Lower leg skin (tissue), 4 donors: ENCODE data around the gene TBC1D13. TPM values are rescaled to one million over a fixed set of nuclear protein-coding genes. Genes with fewer than 3 reads are reported as not detected.

ENCODE experiments used
- DNase-seq, 2 donors: peaks; one replicate each; pipeline ENCODE4 v3.0.0-alpha.2; 2019; ENCODE audit warnings: low spot score in 2 of 2
- H3K4me3 ChIP-seq: fragments of 200-600 bp; sonication (generic); 2 replicates; pipeline ENCODE4 v1.5.1; 2017; ENCODE audit warnings: mild to moderate bottlenecking, low read depth; ENCODE audit not compliant: poor library complexity, severe bottlenecking
- CTCF ChIP-seq, 3 donors: fragments of 450-650 bp; IDR thresholded peaks; one replicate each; pipeline ENCODE4 v1.5.1; 2016; ENCODE audit warnings: antibody characterized with exemption in 3 of 3, mild to moderate bottlenecking in 3 of 3, moderate library complexity in 2 of 3
- POLR2A ChIP-seq, 2 donors: fragments of 450-650 bp; IDR thresholded peaks; one replicate each; pipeline ENCODE4 v1.6.1; 2016 to 2017; ENCODE audit warnings: antibody characterized with exemption in 2 of 2, mild to moderate bottlenecking in 1 of 2, moderate library complexity in 1 of 2
- WGBS, 2 donors: methylation state at CpG; one replicate each; pipeline ENCODE4 v1.1.5; 2018; 5-methylcytosine and 5-hydroxymethylcytosine counted together
- intact Hi-C: fragments of 100-400 bp; cut with DNase I; formaldehyde crosslinking; loops from one replicate; pipeline ENCODE4 v1.15.0; 2023; ENCODE audit warnings: low total_unique reads
- total RNA-seq, 4 donors: library from RNA; depleted of rRNA; stranded (reverse); fragments of >200 nt; gene quantifications; one replicate each; pipeline ENCODE4 v1.1.0, GENCODE V29; 2016

Gene TBC1D13
- total RNA-seq, 4 donors from 2014 or later: 5.0 to 14.8 (median 12.8) TPM

- no peak overlapping the region for H3K4me3 ChIP-seq
- intact Hi-C loops: no loop called here
- TF ChIP-seq POLR2A (IDR thresholded peaks at IDR 0.05) (no peak), CTCF (IDR thresholded peaks at IDR 0.05) (no peak)
- DNase-seq: no peak
- 96 to 99% methylated on average over 4 of the region's 4 CpGs for WGBS, 2 donors
Observed at GRCh38 chr9:128802482-128802881, 15.4 kb downstream of the TBC1D13 start.

- H3K4me3 ChIP-seq: no peak overlapping the region
- intact Hi-C loops: no loop called here
- DNase-seq: no peak
- TF ChIP-seq CTCF (IDR thresholded peaks at IDR 0.05) (no peak), POLR2A (IDR thresholded peaks at IDR 0.05) (no peak)
- WGBS, 2 donors: 81 to 89% methylated on average over 13 to 14 of the region's 14 CpGs
Observed at GRCh38 chr9:128805661-128806060, 18.6 kb downstream of the TBC1D13 start.

- TF ChIP-seq POLR2A (IDR thresholded peaks at IDR 0.05): no peak
- TF ChIP-seq CTCF (IDR thresholded peaks at IDR 0.05): no peak
- intact Hi-C loops: no loop called here
- no peak for DNase-seq
- WGBS, 2 donors: 83 to 90% methylated on average over 11 to 13 of the region's 14 CpGs
- no peak overlapping the region for H3K4me3 ChIP-seq
Observed at GRCh38 chr9:128807827-128808226, 20.8 kb downstream of the TBC1D13 start.

- intact Hi-C loops: no loop called here
- no peak overlapping the region for H3K4me3 ChIP-seq
- DNase-seq: no peak
- TF ChIP-seq CTCF (IDR thresholded peaks at IDR 0.05) (no peak), POLR2A (IDR thresholded peaks at IDR 0.05) (no peak)
- 90 to 91% methylated on average over 3 of the region's 3 CpGs for WGBS, 2 donors
Observed at GRCh38 chr9:128808543-128808942, 21.5 kb downstream of the TBC1D13 start.

GRCh38 chr9:128809036-128809599 is 22.1 kb downstream of the TBC1D13 start:
- DNase-seq: no peak
- TF ChIP-seq POLR2A (IDR thresholded peaks at IDR 0.05) (no peak), CTCF (IDR thresholded peaks at IDR 0.05) (no peak)
- no peak overlapping the region for H3K4me3 ChIP-seq
- intact Hi-C loops: no loop called here
- 91 to 94% methylated on average over 11 to 12 of the region's 12 CpGs for WGBS, 2 donors

GRCh38 chr9:128809831-128810230 is 22.8 kb downstream of the TBC1D13 start:
- TF ChIP-seq CTCF (IDR thresholded peaks at IDR 0.05): no peak
- TF ChIP-seq POLR2A (IDR thresholded peaks at IDR 0.05): no peak
- DNase-seq: no peak
- WGBS, 2 donors: 61 to 100% methylated on average over 2 of the region's 2 CpGs
- no peak overlapping the region for H3K4me3 ChIP-seq
- intact Hi-C loops: no loop called here
